ENCODE data around the gene PRELID2. TPM values are rescaled to one million over a fixed set of nuclear protein-coding genes. Genes with fewer than 3 reads are reported as not detected.

PRELID2 gene
- total RNA-seq, 2 donors from 2014 or later: 4.1 to 5.4 TPM

DNA sequence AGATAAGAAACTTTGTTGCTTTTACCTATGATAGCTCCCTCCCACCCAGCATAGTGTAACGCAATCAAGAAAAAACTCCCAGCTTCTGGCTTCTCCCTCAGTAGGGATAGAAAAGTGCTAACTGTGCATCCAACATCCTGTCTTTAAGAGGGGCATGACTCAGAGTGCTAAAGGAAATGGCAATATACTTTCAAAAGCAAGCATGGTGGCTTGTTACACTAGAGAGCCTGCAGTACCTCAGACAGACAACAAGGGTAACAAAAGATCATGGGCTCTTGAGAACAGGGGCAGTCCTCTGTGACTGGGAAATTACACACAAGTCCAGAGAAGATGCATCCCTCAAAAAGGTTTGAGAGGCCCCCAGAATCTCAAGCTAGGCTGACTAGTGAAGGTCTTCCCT lies 37.8 kb downstream of the PRELID2 start:
- 93% methylated on average over 1 of the region's 1 CpG for WGBS
- Histone ChIP-seq H3K4me1 (replicated peaks) (no peaks in the 10 kb centered on the region), H3K9me3 (no peaks in the 10 kb centered on the region), H3K27me3 (replicated peaks; ENCODE audit: insufficient read depth) (no peaks in the 10 kb centered on the region), H3K27ac (no peak overlapping the region), H3K4me3 (no peak overlapping the region), H3K36me3 (no peaks in the 10 kb centered on the region)
- no peak for DNase-seq (ENCODE audit: low spot score)
- TF ChIP-seq, protein P1, sequence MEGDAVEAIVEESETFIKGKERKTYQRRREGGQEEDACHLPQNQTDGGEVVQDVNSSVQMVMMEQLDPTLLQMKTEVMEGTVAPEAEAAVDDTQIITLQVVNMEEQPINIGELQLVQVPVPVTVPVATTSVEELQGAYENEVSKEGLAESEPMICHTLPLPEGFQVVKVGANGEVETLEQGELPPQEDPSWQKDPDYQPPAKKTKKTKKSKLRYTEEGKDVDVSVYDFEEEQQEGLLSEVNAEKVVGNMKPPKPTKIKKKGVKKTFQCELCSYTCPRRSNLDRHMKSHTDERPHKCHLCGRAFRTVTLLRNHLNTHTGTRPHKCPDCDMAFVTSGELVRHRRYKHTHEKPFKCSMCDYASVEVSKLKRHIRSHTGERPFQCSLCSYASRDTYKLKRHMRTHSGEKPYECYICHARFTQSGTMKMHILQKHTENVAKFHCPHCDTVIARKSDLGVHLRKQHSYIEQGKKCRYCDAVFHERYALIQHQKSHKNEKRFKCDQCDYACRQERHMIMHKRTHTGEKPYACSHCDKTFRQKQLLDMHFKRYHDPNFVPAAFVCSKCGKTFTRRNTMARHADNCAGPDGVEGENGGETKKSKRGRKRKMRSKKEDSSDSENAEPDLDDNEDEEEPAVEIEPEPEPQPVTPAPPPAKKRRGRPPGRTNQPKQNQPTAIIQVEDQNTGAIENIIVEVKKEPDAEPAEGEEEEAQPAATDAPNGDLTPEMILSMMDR (IDR thresholded peaks at IDR 0.05): no peak
- TF ChIP-seq POLR2A (IDR thresholded peaks at IDR 0.05) (no peak), POLR2AphosphoS5 (IDR thresholded peaks at IDR 0.05) (no peak)
- intact Hi-C loops (cut with DNase I): no loop called here

DNA sequence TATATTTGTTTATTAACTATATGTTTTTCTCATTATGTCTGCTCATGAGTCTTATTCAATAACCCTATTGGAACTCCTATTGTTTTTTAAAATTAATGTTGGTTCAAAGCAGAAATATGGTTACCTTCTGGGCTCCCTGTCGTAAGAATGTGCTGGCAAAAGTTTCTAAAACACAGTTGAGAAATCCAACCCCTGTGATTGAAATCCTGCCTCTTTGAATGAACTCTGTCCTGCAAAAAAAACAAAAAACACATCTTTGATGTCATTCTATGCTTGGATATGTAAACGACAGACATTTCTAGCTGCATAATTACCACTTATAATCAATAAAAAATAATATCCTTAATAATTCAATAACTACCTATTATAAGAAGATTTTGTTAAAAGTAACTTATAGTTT lies 38.8 kb downstream of the PRELID2 start:
- Histone ChIP-seq H3K36me3 (no peaks in the 10 kb centered on the region), H3K27me3 (replicated peaks; ENCODE audit: insufficient read depth) (no peaks in the 10 kb centered on the region), H3K4me1 (replicated peaks) (no peaks in the 10 kb centered on the region), H3K4me3 (no peak overlapping the region), H3K9me3 (no peaks in the 10 kb centered on the region), H3K27ac (no peak overlapping the region)
- no peak for DNase-seq (ENCODE audit: low spot score)
- intact Hi-C loops (cut with DNase I): no loop called here
- WGBS: 90% methylated on average over 2 of the region's 2 CpGs
- TF ChIP-seq, protein P1 (IDR thresholded peaks at IDR 0.05): no peak
- TF ChIP-seq POLR2A (IDR thresholded peaks at IDR 0.05) (no peak), POLR2AphosphoS5 (IDR thresholded peaks at IDR 0.05) (no peak)

DNA sequence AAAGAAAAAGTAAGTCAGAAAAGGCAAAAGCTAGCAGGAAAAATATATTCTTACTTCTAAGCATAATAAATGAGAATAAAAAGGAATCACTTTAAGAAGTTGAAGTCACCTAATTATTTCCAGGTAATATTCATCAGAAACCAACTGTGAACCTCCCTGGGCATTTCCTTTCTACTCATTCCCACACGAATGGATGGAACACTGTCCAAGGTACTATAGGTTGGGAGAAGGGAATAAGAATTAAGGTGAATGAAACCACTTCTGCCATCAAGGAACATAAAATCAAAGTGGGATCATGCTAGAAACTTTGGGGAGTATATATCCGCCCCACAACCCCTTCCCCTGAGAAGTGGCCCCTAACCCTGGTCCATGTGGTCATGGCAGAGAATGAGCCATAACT lies 41.6 kb downstream of the PRELID2 start:
- Histone ChIP-seq H3K4me3 (no peak overlapping the region), H3K4me1 (replicated peaks) (no peaks in the 10 kb centered on the region), H3K36me3 (no peaks in the 10 kb centered on the region), H3K9me3 (no peaks in the 10 kb centered on the region), H3K27me3 (replicated peaks; ENCODE audit: insufficient read depth) (no peaks in the 10 kb centered on the region), H3K27ac (no peak overlapping the region)
- no peak for DNase-seq (ENCODE audit: low spot score)
- no peak for TF ChIP-seq POLR2A (IDR thresholded peaks at IDR 0.05)
- TF ChIP-seq POLR2AphosphoS5 (IDR thresholded peaks at IDR 0.05): no peak
- TF ChIP-seq, protein P1 (IDR thresholded peaks at IDR 0.05): no peak
- 86% methylated on average over 2 of the region's 2 CpGs for WGBS
- intact Hi-C loops (cut with DNase I): no loop called here

DNA sequence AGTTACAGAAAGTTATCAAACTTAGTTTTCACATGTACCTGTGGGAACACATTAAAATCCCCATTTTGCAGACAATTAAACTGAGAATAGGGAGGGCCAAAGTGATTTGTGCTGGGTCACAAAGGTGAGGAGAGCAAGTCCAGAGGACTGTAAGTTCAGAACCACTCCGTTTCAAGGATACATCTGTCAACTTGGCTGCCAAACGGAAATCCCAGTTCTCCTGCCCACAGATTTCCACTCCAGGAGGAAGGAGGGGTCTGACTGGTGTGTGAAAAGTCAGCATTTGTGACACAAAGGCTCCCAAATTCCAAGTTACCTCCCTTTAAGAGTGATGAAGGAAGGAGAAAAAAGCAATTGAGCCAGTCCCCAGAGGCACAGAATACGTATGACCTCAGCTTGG lies 42.3 kb downstream of the PRELID2 start:
- no peaks in the 10 kb centered on the region for H3K27me3 ChIP-seq (replicated peaks; ENCODE audit: insufficient read depth)
- TF ChIP-seq POLR2AphosphoS5 (IDR thresholded peaks at IDR 0.05): no peak
- TF ChIP-seq, protein P1 (IDR thresholded peaks at IDR 0.05): no peak
- no peak for TF ChIP-seq POLR2A (IDR thresholded peaks at IDR 0.05)
- no peak overlapping the region for H3K4me3 ChIP-seq
- no peak for DNase-seq (ENCODE audit: low spot score)
- no peaks in the 10 kb centered on the region for H3K9me3 ChIP-seq
- no peak overlapping the region for H3K27ac ChIP-seq
- no peaks in the 10 kb centered on the region for H3K4me1 ChIP-seq (replicated peaks)
- no peaks in the 10 kb centered on the region for H3K36me3 ChIP-seq
- whole genome bisulfite sequencing: 69% methylated on average over 3 of the region's 3 CpGs
- intact Hi-C loops (cut with DNase I): no loop called here

DNA sequence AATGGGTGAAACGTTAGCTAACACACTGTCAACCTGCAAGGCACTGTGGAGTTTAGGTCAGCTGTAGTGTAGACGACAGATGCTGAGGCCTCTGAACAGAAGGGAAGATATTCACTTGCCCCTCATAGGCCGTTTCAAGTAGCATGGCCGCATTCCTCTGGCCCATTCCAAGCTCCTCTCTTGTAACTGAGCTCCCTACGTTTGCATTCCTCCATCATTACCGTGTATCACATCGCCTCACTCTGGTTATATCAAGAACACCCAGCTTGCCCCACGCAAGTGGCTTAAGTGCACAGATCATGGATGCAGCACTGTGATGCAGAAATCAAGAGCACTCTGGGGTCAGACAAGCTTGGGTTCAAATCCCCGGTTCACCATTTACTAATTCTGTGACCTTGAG lies 43.3 kb downstream of the PRELID2 start:
- intact Hi-C loops (cut with DNase I): no loop called here
- no peak for DNase-seq (ENCODE audit: low spot score)
- no peaks in the 10 kb centered on the region for H3K4me1 ChIP-seq (replicated peaks)
- no peaks in the 10 kb centered on the region for H3K36me3 ChIP-seq
- no peaks in the 10 kb centered on the region for H3K27me3 ChIP-seq (replicated peaks; ENCODE audit: insufficient read depth)
- 94% methylated on average over 9 of the region's 9 CpGs for WGBS
- no peak for TF ChIP-seq POLR2A (IDR thresholded peaks at IDR 0.05)
- no peak for TF ChIP-seq POLR2AphosphoS5 (IDR thresholded peaks at IDR 0.05)
- TF ChIP-seq, protein P1 (IDR thresholded peaks at IDR 0.05): no peak
- no peak overlapping the region for H3K27ac ChIP-seq
- no peak overlapping the region for H3K4me3 ChIP-seq
- H3K9me3 ChIP-seq: no peaks in the 10 kb centered on the region

All from prostate gland (tissue), 2 donors.